Left lung (tissue), 10 donors: ENCODE results near the gene USPL1. TPM values are rescaled to one million over a fixed set of nuclear protein-coding genes. Genes with fewer than 3 reads are reported as not detected.

Experiments used
- ATAC-seq: fragments of 200-7000 bp; cut with Tn5 transposase; one replicate; pipeline ENCODE4 v1.9.1; 2020; ENCODE audit warnings: moderate library complexity
- DNase-seq, 4 donors: peaks; one replicate each; pipeline ENCODE4 v3.0.0-alpha.2; 2013 to 2020
- H3K27ac ChIP-seq, 2 donors: fragments of 200-600 bp; sonication (generic) in 1 of 2; one replicate each; pipeline versions ENCODE4 v1.5.0 to v1.8.0; 2020 to 2021
- H3K27me3 ChIP-seq, 2 donors: fragments of 200-600 bp; sonication (generic) in 1 of 2; one replicate each; pipeline versions ENCODE4 v1.5.0 to v1.8.0; 2020 to 2021
- H3K36me3 ChIP-seq, 2 donors: fragments of 200-600 bp; sonication (generic) in 1 of 2; one replicate each; pipeline versions ENCODE4 v1.5.0 to v1.8.0; 2020 to 2021
- H3K4me1 ChIP-seq, 2 donors: fragments of 200-600 bp; one replicate each; pipeline ENCODE4 v1.8.0; 2021
- H3K4me3 ChIP-seq, 2 donors: fragments of 200-600 bp; sonication (generic) in 1 of 2; one replicate each; pipeline versions ENCODE4 v1.5.0 to v1.8.0; 2020 to 2021; ENCODE audit warnings: mild to moderate bottlenecking in 1 of 2
- H3K9me3 ChIP-seq, 2 donors: fragments of 200-600 bp; sonication (generic) in 1 of 2; one replicate each; pipeline versions ENCODE4 v1.5.0 to v1.8.0; 2020 to 2021
- intact Hi-C, 2 donors: fragments of 100-400 bp; cut with DNase I; formaldehyde crosslinking; loops; one replicate each; pipeline versions ENCODE4 v1.11.2 to v1.14.2; 2022
- polyA plus RNA-seq, 6 donors: library from polyadenylated mRNA; unstranded; fragments of 120-200 nt; gene quantifications; one replicate each; pipeline ENCODE4 v1.2.1, GENCODE V29; 2013; ENCODE audit not compliant: insufficient read length in 6 of 6
- total RNA-seq, 2 donors: library from RNA; stranded (reverse); fragmentation: NEBNext Ultra II Directional; extraction: Animal tissue kit (Norgen Biotek cat#: 25700); gene quantifications; one replicate each; pipeline ENCODE4 v1.2.1, GENCODE V29; 2021
- TF ChIP-seq, protein P1 (sequence below), 2 donors: fragments of 200-600 bp; sonication (generic) in 1 of 2; IDR thresholded peaks; one replicate each; pipeline versions ENCODE4 v1.5.0 to v1.8.0; 2021; ENCODE audit warnings: antibody characterized with exemption in 2 of 2
- donor health status: DM: no; HTN: yes; CAD: no.
- donor health status: DM: no; HTN: no; CAD: no.

Gene USPL1
- total and polyA plus RNA-seq, 8 donors = 12.1 to 30.7 (median 27.6) TPM

DNA sequence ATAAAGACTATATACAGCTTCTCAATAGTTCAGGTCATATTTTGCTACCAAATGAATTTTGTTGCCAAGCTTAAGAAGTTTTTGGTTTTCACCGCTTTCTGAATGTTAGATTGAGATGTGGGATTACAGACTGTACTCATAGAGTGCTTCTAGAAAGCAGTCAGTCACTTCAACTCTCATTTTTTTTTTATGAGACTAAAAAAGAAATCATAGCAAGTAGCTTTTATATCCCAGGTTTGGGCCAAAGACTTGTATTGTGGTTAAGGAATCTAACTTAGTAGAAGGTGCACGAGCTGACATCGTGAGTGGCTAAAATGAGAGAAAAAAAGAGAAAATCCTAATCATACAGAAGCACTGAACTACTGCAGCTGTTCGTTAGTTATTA is 2.2 kb upstream of the USPL1 start:
- H3K4me3 ChIP-seq = peak overlapping the region; percentile 46 to 87
- TF ChIP-seq, protein P1, sequence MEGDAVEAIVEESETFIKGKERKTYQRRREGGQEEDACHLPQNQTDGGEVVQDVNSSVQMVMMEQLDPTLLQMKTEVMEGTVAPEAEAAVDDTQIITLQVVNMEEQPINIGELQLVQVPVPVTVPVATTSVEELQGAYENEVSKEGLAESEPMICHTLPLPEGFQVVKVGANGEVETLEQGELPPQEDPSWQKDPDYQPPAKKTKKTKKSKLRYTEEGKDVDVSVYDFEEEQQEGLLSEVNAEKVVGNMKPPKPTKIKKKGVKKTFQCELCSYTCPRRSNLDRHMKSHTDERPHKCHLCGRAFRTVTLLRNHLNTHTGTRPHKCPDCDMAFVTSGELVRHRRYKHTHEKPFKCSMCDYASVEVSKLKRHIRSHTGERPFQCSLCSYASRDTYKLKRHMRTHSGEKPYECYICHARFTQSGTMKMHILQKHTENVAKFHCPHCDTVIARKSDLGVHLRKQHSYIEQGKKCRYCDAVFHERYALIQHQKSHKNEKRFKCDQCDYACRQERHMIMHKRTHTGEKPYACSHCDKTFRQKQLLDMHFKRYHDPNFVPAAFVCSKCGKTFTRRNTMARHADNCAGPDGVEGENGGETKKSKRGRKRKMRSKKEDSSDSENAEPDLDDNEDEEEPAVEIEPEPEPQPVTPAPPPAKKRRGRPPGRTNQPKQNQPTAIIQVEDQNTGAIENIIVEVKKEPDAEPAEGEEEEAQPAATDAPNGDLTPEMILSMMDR (IDR thresholded peaks at IDR 0.05) = no peak
- H3K9me3 ChIP-seq = no peaks in the 10 kb centered on the region
- peaks cover 11 to 41% of the 10 kb centered on the region in 2 donors for H3K4me1 ChIP-seq
- H3K36me3 ChIP-seq = no peaks in the 10 kb centered on the region
- intact Hi-C loops = loop anchor here in 1 of 2 donors (5.0 kb wide), 1 partner anchor 148 kb away; the partner anchor contains the start of gene HMGB1
- H3K27me3 ChIP-seq = no peaks in the 10 kb centered on the region
- H3K27ac ChIP-seq = peak overlapping the region; percentile 99 to 100
- DNase-seq (peak in 2 of 4 donors; percentile 18 to 24), ATAC-seq (no peak)

DNA sequence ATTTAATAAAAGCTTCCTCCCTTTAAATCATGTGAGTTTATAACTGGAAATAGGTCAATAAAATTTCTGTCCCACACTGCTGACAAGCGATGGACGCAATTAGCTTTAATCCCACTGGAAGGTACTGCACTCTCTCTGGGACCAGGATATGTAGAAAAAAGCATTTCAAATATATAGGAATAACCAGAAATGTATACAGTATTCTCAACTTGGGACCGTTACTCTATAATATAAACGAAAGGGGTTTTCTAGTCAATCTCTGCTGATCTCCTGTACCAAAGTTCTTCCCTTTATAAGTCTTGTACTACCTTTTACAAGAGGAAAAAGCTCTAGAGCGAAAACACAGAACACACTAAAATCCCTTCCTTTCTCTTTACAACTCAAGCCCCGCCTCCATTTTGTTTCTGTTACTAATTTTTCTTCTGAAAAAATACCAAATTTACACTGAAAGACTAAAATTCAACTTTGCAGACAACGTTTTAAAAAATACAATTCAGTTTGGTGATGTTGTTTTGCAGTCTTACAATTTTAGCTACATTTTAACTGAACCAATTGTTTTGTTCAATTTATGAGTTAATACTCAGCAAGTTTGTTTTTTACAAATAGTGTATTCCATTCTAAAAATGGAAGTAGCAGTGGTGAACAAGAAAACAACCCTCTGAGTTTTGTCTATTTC is 1.7 kb upstream of the USPL1 start:
- peaks cover 11 to 46% of the 10 kb centered on the region in 2 donors for H3K4me1 ChIP-seq
- H3K27ac ChIP-seq = peak overlapping the region; percentile 99 to 100
- TF ChIP-seq, protein P1 (IDR thresholded peaks at IDR 0.05) = no peak
- peak in 2 of 4 donors; percentile 55 to 62 for DNase-seq
- ATAC-seq = no peak
- H3K9me3 ChIP-seq = no peaks in the 10 kb centered on the region
- H3K4me3 ChIP-seq = peak overlapping the region; percentile 46 to 87
- intact Hi-C loops = loop anchor here in 1 of 2 donors (5.0 kb wide), 1 partner anchor 149 kb away; the partner anchor contains the start of gene HMGB1
- H3K27me3 ChIP-seq = no peaks in the 10 kb centered on the region
- no peaks in the 10 kb centered on the region for H3K36me3 ChIP-seq

DNA sequence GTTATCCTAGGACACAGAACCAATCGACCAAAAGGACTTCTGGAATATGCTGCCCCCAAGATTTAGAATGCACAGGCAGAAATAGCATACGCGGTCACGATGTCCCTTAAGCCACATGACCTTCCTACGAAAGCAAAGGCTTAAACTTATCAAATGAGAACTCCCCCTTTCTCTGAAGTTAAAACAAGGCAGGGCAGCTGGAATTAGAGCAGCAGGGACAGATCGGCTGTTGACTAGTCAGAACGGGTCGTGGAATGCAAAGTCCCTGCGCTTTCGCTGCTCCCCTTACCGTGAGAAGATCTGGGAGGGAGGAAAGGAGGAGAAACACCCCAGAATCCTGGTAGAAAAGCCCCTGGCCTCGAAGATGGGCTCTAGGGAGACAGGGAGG is 799 bp upstream of the USPL1 start:
- DNase-seq (peak in 3 of 4 donors; percentile 65 to 94 (median 92)), ATAC-seq (peak; percentile 73)
- Histone ChIP-seq H3K4me3 (peak overlapping the region; percentile 46 to 87), H3K27me3 (no peaks in the 10 kb centered on the region), H3K4me1 (peaks cover 11 to 55% of the 10 kb centered on the region in 2 donors), H3K27ac (peak overlapping the region; percentile 99 to 100), H3K36me3 (peaks cover 0 to 5% of the 10 kb centered on the region in 2 donors), H3K9me3 (no peaks in the 10 kb centered on the region)
- TF ChIP-seq, protein P1 (IDR thresholded peaks at IDR 0.05) = no peak
- intact Hi-C loops = loop anchor here in 1 of 2 donors (5.0 kb wide), 1 partner anchor 150 kb away; the partner anchor contains the start of gene HMGB1

DNA sequence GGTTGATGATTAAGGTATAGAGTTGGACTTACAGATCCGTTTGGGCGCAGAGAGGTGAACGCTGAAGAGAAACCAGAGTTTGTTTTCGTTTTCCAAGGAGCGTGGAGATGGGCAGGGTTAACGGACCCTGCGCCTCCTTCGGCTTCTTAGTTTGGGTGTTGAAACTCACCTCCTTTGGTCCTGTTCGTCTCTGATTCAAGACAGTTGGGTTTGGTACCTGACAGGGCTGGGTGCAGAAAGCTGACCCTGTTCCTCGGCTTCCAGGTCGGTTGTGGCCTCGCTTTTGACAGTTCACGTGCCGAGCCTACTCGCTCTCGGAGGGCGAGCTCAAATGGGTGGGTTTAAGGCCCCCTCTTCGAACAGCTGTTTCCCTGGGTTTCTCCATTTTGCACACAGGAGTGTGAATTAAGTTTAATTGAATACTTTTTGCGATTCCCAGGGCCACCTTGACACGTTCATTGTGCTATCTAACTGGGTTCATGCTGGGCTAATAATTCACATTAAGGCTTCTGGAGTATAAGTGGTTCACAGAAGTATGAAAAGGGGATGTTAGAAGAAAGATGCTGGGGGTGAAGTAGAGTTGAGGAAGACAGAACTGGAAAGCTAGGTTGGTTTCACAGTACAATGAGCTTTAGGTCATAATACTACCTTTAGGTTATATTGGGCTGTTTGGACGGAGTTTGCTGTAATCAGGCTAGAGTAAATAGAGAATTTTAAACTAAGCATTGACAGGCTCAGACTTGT is 638 bp downstream of the USPL1 start:
- H3K4me1 ChIP-seq = peaks cover 11 to 63% of the 10 kb centered on the region in 2 donors
- intact Hi-C loops = loop anchor here in 1 of 2 donors (5.0 kb wide), 1 partner anchor 151 kb away; the partner anchor contains the start of gene HMGB1
- peak in 3 of 4 donors; percentile 17 to 51 (median 47) for DNase-seq
- ATAC-seq = no peak
- no peaks in the 10 kb centered on the region for H3K9me3 ChIP-seq
- H3K27ac ChIP-seq = peak overlapping the region; percentile 99 to 100
- TF ChIP-seq, protein P1 (IDR thresholded peaks at IDR 0.05) = no peak
- H3K36me3 ChIP-seq = peaks cover 0 to 19% of the 10 kb centered on the region in 2 donors
- H3K4me3 ChIP-seq = peak overlapping the region; percentile 78 to 87
- H3K27me3 ChIP-seq = no peaks in the 10 kb centered on the region

DNA sequence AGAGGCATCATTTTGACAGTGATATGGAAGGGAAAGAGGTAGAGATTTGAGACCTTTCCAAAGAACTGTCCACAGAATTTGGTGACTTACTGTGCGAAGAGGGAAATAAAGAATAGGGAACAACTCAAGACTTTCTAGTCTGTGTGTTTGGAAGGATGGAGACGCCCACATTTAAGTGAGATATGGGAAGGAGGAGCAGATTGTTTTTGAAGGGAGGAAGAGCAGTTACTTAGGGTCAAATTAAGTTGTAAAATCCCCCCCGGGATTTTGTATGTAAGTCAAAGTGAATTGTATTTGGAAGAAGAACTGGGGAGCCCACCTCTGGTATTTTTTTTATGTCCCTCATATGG is 1.2 kb downstream of the USPL1 start:
- Histone ChIP-seq H3K4me3 (peak overlapping the region; percentile 78 to 87), H3K4me1 (peaks cover 11 to 64% of the 10 kb centered on the region in 2 donors), H3K27me3 (no peaks in the 10 kb centered on the region), H3K27ac (peak overlapping the region; percentile 99 to 100), H3K9me3 (no peaks in the 10 kb centered on the region), H3K36me3 (peaks cover 0 to 25% of the 10 kb centered on the region in 2 donors)
- ATAC-seq (no peak), DNase-seq (no peak)
- TF ChIP-seq, protein P1 (IDR thresholded peaks at IDR 0.05) = no peak
- intact Hi-C loops = loop anchor here in 1 of 2 donors (5.0 kb wide), 1 partner anchor 152 kb away; the partner anchor contains the start of gene HMGB1
